ENCODE results near the gene NRG2.

The NRG2 gene

DNA sequence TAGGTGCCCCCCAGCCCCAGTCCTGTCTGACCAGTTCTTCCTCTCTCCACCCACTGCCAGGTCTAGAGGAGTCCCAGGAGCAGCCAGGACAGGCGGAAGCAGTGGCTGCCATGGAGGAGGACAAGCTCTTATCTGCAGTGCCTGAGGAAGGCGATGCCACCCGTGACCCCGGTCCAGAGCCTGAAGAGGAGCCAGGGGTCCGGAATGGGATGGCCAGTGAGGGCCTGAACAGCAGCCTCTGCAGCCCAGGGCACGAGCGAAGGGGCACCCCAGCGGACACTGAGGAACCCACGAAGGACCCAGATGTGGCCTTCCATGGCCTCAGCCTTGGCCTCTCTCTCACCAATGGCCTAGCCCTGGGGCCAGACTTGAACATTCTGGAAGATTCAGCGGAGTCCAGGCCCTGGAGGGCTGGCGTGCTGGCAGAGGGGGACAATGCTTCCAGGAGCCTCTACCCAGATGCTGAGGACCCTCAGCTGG, 233.7 kb downstream of the NRG2 start:
- no peak overlapping the region for H3K27ac ChIP-seq
- no peak for DNase-seq (ENCODE audit: low spot score)
- CTCF ChIA-PET: interaction anchor here (0.7 to 5.1 kb wide), 3 partner anchors 22 to 159 kb away, joined by 4 to 24 read pairs (median 5); no protein-coding TSS in a partner anchor
- POLR2A ChIA-PET (ENCODE audit: low non-redundant PET): no interaction called here
- TF ChIP-seq, protein P1, sequence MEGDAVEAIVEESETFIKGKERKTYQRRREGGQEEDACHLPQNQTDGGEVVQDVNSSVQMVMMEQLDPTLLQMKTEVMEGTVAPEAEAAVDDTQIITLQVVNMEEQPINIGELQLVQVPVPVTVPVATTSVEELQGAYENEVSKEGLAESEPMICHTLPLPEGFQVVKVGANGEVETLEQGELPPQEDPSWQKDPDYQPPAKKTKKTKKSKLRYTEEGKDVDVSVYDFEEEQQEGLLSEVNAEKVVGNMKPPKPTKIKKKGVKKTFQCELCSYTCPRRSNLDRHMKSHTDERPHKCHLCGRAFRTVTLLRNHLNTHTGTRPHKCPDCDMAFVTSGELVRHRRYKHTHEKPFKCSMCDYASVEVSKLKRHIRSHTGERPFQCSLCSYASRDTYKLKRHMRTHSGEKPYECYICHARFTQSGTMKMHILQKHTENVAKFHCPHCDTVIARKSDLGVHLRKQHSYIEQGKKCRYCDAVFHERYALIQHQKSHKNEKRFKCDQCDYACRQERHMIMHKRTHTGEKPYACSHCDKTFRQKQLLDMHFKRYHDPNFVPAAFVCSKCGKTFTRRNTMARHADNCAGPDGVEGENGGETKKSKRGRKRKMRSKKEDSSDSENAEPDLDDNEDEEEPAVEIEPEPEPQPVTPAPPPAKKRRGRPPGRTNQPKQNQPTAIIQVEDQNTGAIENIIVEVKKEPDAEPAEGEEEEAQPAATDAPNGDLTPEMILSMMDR (conservative IDR thresholded peaks at IDR 0.05; ENCODE audit: low read depth): no peak

DNA sequence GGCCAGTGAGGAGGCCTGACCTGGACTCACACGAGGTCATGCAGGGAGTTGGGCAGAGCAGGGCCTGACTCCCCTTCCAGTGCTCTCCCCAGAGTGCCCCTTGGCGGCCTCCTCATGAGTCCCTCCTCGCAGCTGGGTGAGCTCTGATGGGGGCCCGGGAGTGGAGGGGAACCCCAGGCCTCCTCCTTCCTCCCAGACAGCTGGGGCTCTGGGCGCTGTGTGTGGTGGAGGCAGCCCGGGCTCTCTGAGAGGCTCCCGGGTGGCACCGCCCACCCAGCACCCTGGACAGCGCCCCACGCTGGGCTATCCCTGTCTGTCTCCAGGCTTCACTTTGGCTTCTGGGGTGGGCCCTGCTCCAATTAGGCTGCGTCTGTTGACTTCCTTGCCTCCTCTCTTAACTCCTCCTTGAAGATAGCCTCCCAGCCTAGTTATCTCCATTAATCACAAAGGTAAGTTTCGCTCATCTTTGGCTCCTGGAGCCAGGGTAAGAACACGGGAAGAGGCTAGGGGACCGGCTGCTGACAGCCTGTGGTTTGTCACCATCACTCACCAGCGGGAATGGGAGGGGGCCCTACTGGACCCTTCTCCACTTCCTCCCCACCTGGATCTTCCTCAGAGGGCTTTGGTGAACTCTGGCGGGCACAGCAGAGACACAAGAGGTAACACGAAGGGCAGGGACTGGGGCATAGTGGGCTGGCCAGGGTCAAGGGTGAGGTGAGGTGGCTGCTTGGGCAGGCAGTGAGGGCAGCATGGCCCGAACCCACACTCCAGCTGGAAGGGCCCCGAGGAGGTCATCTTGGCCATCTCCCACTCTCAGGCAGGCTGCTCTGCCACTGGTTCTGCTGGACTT, 234.4 kb downstream of the NRG2 start:
- peak; percentile 61 for DNase-seq (ENCODE audit: low spot score)
- H3K27ac ChIP-seq: no peak overlapping the region
- POLR2A ChIA-PET (ENCODE audit: low non-redundant PET): no interaction called here
- CTCF ChIA-PET: interaction anchor here (5.1 kb wide), 1 partner anchor 160 kb away, joined by 24 read pairs; no protein-coding TSS in a partner anchor
- TF ChIP-seq, protein P1 (conservative IDR thresholded peaks at IDR 0.05; ENCODE audit: low read depth): no peak

DNA sequence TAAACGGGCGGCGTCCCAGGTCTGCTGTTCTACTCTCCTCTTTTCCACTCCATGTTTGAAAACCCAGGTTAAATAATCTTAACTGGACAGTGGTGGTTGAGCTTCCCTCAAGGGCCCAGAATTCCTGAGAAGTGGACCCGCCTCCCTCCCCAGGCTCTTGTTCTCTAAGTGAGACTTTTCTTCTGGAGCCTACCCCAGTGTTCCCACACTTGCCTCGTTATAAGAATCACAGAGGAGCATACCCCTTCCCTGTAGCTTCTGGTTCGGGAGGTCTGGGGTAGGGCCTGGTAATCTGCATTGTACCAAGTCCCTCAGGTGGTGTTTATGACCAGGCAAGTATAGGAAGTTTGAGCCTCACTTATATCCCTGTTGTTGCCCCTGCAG, 235.5 kb downstream of the NRG2 start:
- ChIA-PET CTCF (interaction anchor here (0.7 to 5.1 kb wide), 2 partner anchors 63 to 161 kb away, joined by 3 to 24 read pairs; no protein-coding TSS in a partner anchor), POLR2A (ENCODE audit: low non-redundant PET) (no interaction called here)

GRCh38 chr5:139806726-139807646, 236.1 kb downstream of the NRG2 start:
- DNase-seq (ENCODE audit: low spot score): no peak
- ChIA-PET CTCF (interaction anchor here (0.6 to 5.1 kb wide), 4 partner anchors 27 to 162 kb away, joined by 3 to 24 read pairs (median 4); no protein-coding TSS in a partner anchor), POLR2A (ENCODE audit: low non-redundant PET) (no interaction called here)
- TF ChIP-seq, protein P1 (conservative IDR thresholded peaks at IDR 0.05; ENCODE audit: low read depth): no peak
- no peak overlapping the region for H3K27ac ChIP-seq

More for the DNA sequence above, 235.5 kb downstream of the NRG2 start:
- no peak overlapping the region for H3K27ac ChIP-seq
- no peak for DNase-seq (ENCODE audit: low spot score)
- TF ChIP-seq, protein P1 (conservative IDR thresholded peaks at IDR 0.05; ENCODE audit: low read depth): no peak

GRCh38 chr5:139806111-139806510, 237.0 kb downstream of the NRG2 start:
- no peak overlapping the region for H3K27ac ChIP-seq
- DNase-seq (ENCODE audit: low spot score): no peak
- ChIA-PET POLR2A (ENCODE audit: low non-redundant PET) (no interaction called here), CTCF (interaction anchor here (0.6 to 5.1 kb wide), 3 partner anchors 40 to 163 kb away, joined by 3 to 24 read pairs (median 4); no protein-coding TSS in a partner anchor)
- TF ChIP-seq, protein P1 (conservative IDR thresholded peaks at IDR 0.05; ENCODE audit: low read depth): no peak

DNA sequence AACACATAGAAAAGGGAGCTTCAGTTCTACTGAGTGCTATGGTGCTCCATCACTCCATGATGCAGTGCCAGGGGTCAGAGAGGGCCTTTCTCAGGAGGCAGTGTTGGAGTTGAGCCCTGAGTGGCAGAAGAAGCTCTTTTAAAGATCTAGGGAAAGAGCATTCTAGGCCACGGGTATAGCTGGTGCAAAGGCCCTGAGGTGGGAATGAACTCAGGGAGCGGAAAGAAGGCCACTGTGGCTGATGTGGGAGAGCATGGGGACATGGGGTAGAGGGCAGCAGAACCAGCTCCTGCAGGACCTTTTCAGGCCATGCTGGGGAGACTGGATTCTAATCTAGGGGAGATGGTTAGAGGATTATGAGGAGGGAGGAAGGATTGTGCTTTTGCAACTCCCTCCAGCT, 237.6 kb downstream of the NRG2 start:
- TF ChIP-seq, protein P1 (conservative IDR thresholded peaks at IDR 0.05; ENCODE audit: low read depth): no peak
- H3K27ac ChIP-seq: no peak overlapping the region
- POLR2A ChIA-PET (ENCODE audit: low non-redundant PET): no interaction called here
- CTCF ChIA-PET: interaction anchor here (0.7 to 5.1 kb wide), 3 partner anchors 18 to 163 kb away, joined by 3 to 24 read pairs (median 6); no protein-coding TSS in a partner anchor
- DNase-seq (ENCODE audit: low spot score): no peak
